HCT116 (cell line): ENCODE data around the gene C3orf70.

Experiments
- CTCF ChIP-seq, 3 experiments: fragments of 200-600 bp in 1 of 3; sonication (generic) in 1 of 3; IDR thresholded peaks in 2 of 3; conservative IDR thresholded peaks in 1 of 3; 2 replicates each; pipeline ENCODE4 v1.5.1; 2012 to 2017; ENCODE audit warnings: low read depth in 2 of 3, low read length in 2 of 3, antibody characterized with exemption in 1 of 3, borderline replicate concordance in 1 of 3, control low read depth in 1 of 3, mild to moderate bottlenecking in 1 of 3, mixed read lengths in 1 of 3, mixed run types in 1 of 3, moderate library complexity in 1 of 3; ENCODE audit not compliant: insufficient read depth in 1 of 3
- EZH2 ChIP-seq: fragments of 200-600 bp; sonication (generic); IDR thresholded peaks from 2 replicates; pipeline ENCODE4 v1.6.1; 2017; ENCODE audit warnings: antibody characterized with exemption, mixed run types
- FOSL1 ChIP-seq: IDR thresholded peaks from 2 replicates; pipeline ENCODE4 v1.6.1; 2012; ENCODE audit warnings: low read depth
- MAX ChIP-seq: IDR thresholded peaks from 2 replicates; pipeline ENCODE4 v1.6.1; 2012
- POLR2A ChIP-seq: IDR thresholded peaks from 2 replicates; pipeline ENCODE4 v1.7.0; 2011; ENCODE audit warnings: borderline replicate concordance; ENCODE audit not compliant: insufficient read depth, insufficient read length; ENCODE audit errors: extremely low read depth
- POLR2AphosphoS5 ChIP-seq: IDR thresholded peaks from 2 replicates; pipeline ENCODE4 v1.6.1; 2011; ENCODE audit warnings: mild to moderate bottlenecking, low read depth, low read length, moderate library complexity
- RAD21 ChIP-seq: IDR thresholded peaks from 2 replicates; pipeline ENCODE4 v1.6.1; 2012; ENCODE audit warnings: low read depth, mild to moderate bottlenecking
- TCF7L2 ChIP-seq: IDR thresholded peaks from 2 replicates; pipeline ENCODE4 v1.7.0; 2011; ENCODE audit warnings: borderline replicate concordance, inconsistent platforms; ENCODE audit not compliant: insufficient read depth, insufficient read length; ENCODE audit errors: extremely low read depth
- YY1 ChIP-seq: IDR thresholded peaks from 2 replicates; pipeline ENCODE4 v1.6.1; 2011; ENCODE audit warnings: low read length, low read depth, moderate library complexity, mild to moderate bottlenecking; ENCODE audit not compliant: insufficient replicate concordance; ENCODE audit errors: extremely low read depth
- ZBTB33 ChIP-seq: IDR thresholded peaks from 2 replicates; pipeline ENCODE4 v1.6.1; 2011; ENCODE audit warnings: mild to moderate bottlenecking, low read length, moderate library complexity; ENCODE audit not compliant: insufficient replicate concordance; ENCODE audit errors: extremely low read depth
- ZFX ChIP-seq: fragments of 450-650 bp; IDR thresholded peaks from 2 replicates; pipeline ENCODE4 v1.6.1; 2017

- TF ChIP-seq CTCF (IDR thresholded peaks at IDR 0.05 in 2 of 3, conservative IDR thresholded peaks at IDR 0.05 in 1 of 3; ENCODE audit: borderline replicate concordance in 1 of 3, insufficient read depth in 1 of 3, low read depth in 2 of 3, low read length in 2 of 3) (no peak), POLR2AphosphoS5 (no peak), FOSL1 (no peak), RAD21 (no peak), POLR2A (no peak), EZH2 (no peak), TCF7L2 (no peak), MAX (no peak), YY1 (no peak), ZBTB33 (no peak), ZFX (no peak)
These were observed 2.8 kb upstream of the C3orf70 start for GRCh38 chr3:185155678-185156077.
